Lower leg skin (tissue), 4 donors: ENCODE results near the gene KDF1. TPM values are rescaled to one million over a fixed set of nuclear protein-coding genes. Genes with fewer than 3 reads are reported as not detected.
A peak's percentile ranks its signal among the peaks of the same experiment; 100 is the strongest.

Experiments used
- DNase-seq, 2 donors: peaks; one replicate each; pipeline ENCODE4 v3.0.0-alpha.2; 2019; ENCODE audit warnings: low spot score in 2 of 2
- H3K4me3 ChIP-seq: fragments of 200-600 bp; sonication (generic); 2 replicates; pipeline ENCODE4 v1.5.1; 2017; ENCODE audit warnings: mild to moderate bottlenecking, low read depth; ENCODE audit not compliant: poor library complexity, severe bottlenecking
- CTCF ChIP-seq, 3 donors: fragments of 450-650 bp; IDR thresholded peaks; one replicate each; pipeline ENCODE4 v1.5.1; 2016; ENCODE audit warnings: antibody characterized with exemption in 3 of 3, mild to moderate bottlenecking in 3 of 3, moderate library complexity in 2 of 3
- POLR2A ChIP-seq, 2 donors: fragments of 450-650 bp; IDR thresholded peaks; one replicate each; pipeline ENCODE4 v1.6.1; 2016 to 2017; ENCODE audit warnings: antibody characterized with exemption in 2 of 2, mild to moderate bottlenecking in 1 of 2, moderate library complexity in 1 of 2
- WGBS, 2 donors: methylation state at CpG; one replicate each; pipeline ENCODE4 v1.1.5; 2018; 5-methylcytosine and 5-hydroxymethylcytosine counted together
- intact Hi-C: fragments of 100-400 bp; cut with DNase I; formaldehyde crosslinking; loops from one replicate; pipeline ENCODE4 v1.15.0; 2023; ENCODE audit warnings: low total_unique reads
- total RNA-seq, 4 donors: library from RNA; depleted of rRNA; stranded (reverse); fragments of >200 nt; gene quantifications; one replicate each; pipeline ENCODE4 v1.1.0, GENCODE V29; 2016

KDF1 gene
- total RNA-seq, 4 donors from 2014 or later: 34.0 to 45.8 (median 36.2) TPM

- no peak overlapping the region for H3K4me3 ChIP-seq
- WGBS, 2 donors: 88 to 91% methylated on average over 3 of the region's 3 CpGs
- DNase-seq: no peak
- no peak for TF ChIP-seq POLR2A (IDR thresholded peaks at IDR 0.05)
- no peak for TF ChIP-seq CTCF (IDR thresholded peaks at IDR 0.05)
- intact Hi-C loops: no loop called here
Measured at GRCh38 chr1:26922901-26923300, 37.4 kb downstream of the KDF1 start.

- TF ChIP-seq POLR2A (IDR thresholded peaks at IDR 0.05) (no peak), CTCF (IDR thresholded peaks at IDR 0.05) (no peak)
- 21 to 24% methylated on average over 6 of the region's 6 CpGs for WGBS, 2 donors
- intact Hi-C loops: no loop called here
- H3K4me3 ChIP-seq: peak overlapping the region; percentile 96
- DNase-seq: no peak
Measured at GRCh38 chr1:26922431-26922729, 37.9 kb downstream of the KDF1 start.

GRCh38 chr1:26921540-26922430, 38.5 kb downstream of the KDF1 start, which contains the start of gene NUDC:
NUDC (plus strand) TSS chr1:26921743; CDS start chr1:26921849, 106 bp downstream.
- intact Hi-C loops: no loop called here
- peak; percentile 96 to 99 for DNase-seq
- TF ChIP-seq CTCF (IDR thresholded peaks at IDR 0.05) (no peak), POLR2A (IDR thresholded peaks at IDR 0.05) (peak in 1 of 2 donors; percentile 56)
- peak within 1 kb of the TSS; percentile 96 for H3K4me3 ChIP-seq
- 0 to 1% methylated on average over 48 to 58 of the region's 83 CpGs for WGBS, 2 donors

GRCh38 chr1:26921126-26921539, 39.1 kb downstream of the KDF1 start:
- DNase-seq: no peak
- peak overlapping the region; percentile 96 for H3K4me3 ChIP-seq
- WGBS, 2 donors: 5% methylated on average over 7 of the region's 7 CpGs
- intact Hi-C loops: no loop called here
- TF ChIP-seq POLR2A (IDR thresholded peaks at IDR 0.05): no peak
- no peak for TF ChIP-seq CTCF (IDR thresholded peaks at IDR 0.05)

- intact Hi-C loops: no loop called here
- 71 to 77% methylated on average over 5 of the region's 5 CpGs for WGBS, 2 donors
- H3K4me3 ChIP-seq: no peak overlapping the region
- TF ChIP-seq POLR2A (IDR thresholded peaks at IDR 0.05): no peak
- TF ChIP-seq CTCF (IDR thresholded peaks at IDR 0.05): no peak
- no peak for DNase-seq
Measured at GRCh38 chr1:26915204-26915842, 44.9 kb downstream of the KDF1 start.
